ENCODE data around the gene VPS33A. TPM values are rescaled to one million over a fixed set of nuclear protein-coding genes. Genes with fewer than 3 reads are reported as not detected.
"Not testable (repeated sequence)": the region's sequence is repeated elsewhere in the genome, so short reads cannot be mapped to it uniquely, and the experiment has no call there.

VPS33A gene
- total and polyA plus RNA-seq, 2 experiments from 2014 or later, result 19.5 to 48.0 TPM

- Histone ChIP-seq H3K36me3 (ENCODE audit: insufficient read depth) (peaks cover 5% of the 10 kb centered on the region; the same call in 1 of the 2 replicates), H2AFZ (peak overlapping the region; percentile 90), H3K4me2 (peak overlapping the region; percentile 89), H3F3A (replicated peaks; ENCODE audit: low read depth) (no peaks in the 10 kb centered on the region), H3K79me2 (replicated peaks; ENCODE audit: insufficient read depth) (peaks cover 11% of the 10 kb centered on the region), H3K4me1 (ENCODE audit: insufficient read depth) (peaks cover 7% of the 10 kb centered on the region), H3K27ac (ENCODE audit: low read depth) (peak overlapping the region; percentile 92), H3K9me2 (ENCODE audit: insufficient read depth) (no peaks in the 10 kb centered on the region), H3K4me3 (peak overlapping the region; percentile 88), H4K20me1 (replicated peaks; ENCODE audit: insufficient read depth) (no peaks in the 10 kb centered on the region), H3K27me3 (ENCODE audit: insufficient read depth) (no peaks in the 10 kb centered on the region)
- ATAC-seq (no peak), DNase-seq (ENCODE audit: low spot score) (no peak)
- peaks cover 15% of the 10 kb centered on the region for H3K27me3 Mint-ChIP-seq (ENCODE audit: insufficient read depth, low read depth, poor library complexity)
- H3K27ac Mint-ChIP-seq, result peak overlapping the region; percentile 99
- H3K9me3 Mint-ChIP-seq, result peaks cover 3% of the 10 kb centered on the region
- no peaks in the 10 kb centered on the region; the same call in 2 of the 3 replicates for H3K4me1 Mint-ChIP-seq
- H3K36me3 Mint-ChIP-seq (ENCODE audit: low read depth), result peaks cover 30% of the 10 kb centered on the region
- TF ChIP-seq EZH2 (IDR thresholded peaks at IDR 0.05; ENCODE audit: low read depth, unreplicated experiment), result no peak
- TF ChIP-seq JUNB (IDR thresholded peaks at IDR 0.05; ENCODE audit: unreplicated experiment), result no peak
- peak overlapping the region; percentile 96 for H3K4me3 Mint-ChIP-seq
Measured at GRCh38 chr12:122265476-122265875, 818 bp downstream of the VPS33A start.

DNA sequence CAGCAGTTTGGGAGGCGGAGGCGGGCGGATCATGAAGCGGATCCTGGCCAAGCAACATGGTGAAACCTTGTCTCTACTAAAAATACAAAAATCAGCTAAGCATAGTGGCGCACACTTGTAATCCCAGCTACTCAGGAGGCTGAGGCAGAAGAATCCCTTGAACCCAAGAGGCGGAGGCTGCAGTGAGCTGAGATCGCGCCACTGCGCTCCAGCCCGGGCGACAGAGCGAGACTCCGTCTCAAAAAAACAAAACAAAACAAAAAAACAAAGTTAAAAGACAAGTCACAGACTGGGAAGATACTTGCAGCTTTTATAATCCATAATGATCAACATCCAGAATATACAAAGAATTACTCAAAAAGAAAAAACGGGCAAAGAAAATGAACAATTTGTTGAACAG is 5.6 kb downstream of the VPS33A start:
- not testable (repeated sequence) for H3K4me1 ChIP-seq (ENCODE audit: insufficient read depth); H3K4me1 Mint-ChIP-seq; H3K4me2 ChIP-seq; H4K20me1 ChIP-seq (replicated peaks; ENCODE audit: insufficient read depth); H3K79me2 ChIP-seq (replicated peaks; ENCODE audit: insufficient read depth); H3K27me3 ChIP-seq (ENCODE audit: insufficient read depth); H2AFZ ChIP-seq; H3K27me3 Mint-ChIP-seq (ENCODE audit: insufficient read depth, low read depth, poor library complexity); ATAC-seq; H3K27ac ChIP-seq (ENCODE audit: low read depth); H3K4me3 Mint-ChIP-seq; H3K9me2 ChIP-seq (ENCODE audit: insufficient read depth); H3K4me3 ChIP-seq; H3F3A ChIP-seq (replicated peaks; ENCODE audit: low read depth); H3K9me3 Mint-ChIP-seq; H3K27ac Mint-ChIP-seq; DNase-seq (ENCODE audit: low spot score)
- peaks cover 50% of the 10 kb centered on the region for H3K36me3 Mint-ChIP-seq (ENCODE audit: low read depth)
- peaks cover 24% of the 10 kb centered on the region; the same call in 1 of the 2 replicates for H3K36me3 ChIP-seq (ENCODE audit: insufficient read depth)

DNA sequence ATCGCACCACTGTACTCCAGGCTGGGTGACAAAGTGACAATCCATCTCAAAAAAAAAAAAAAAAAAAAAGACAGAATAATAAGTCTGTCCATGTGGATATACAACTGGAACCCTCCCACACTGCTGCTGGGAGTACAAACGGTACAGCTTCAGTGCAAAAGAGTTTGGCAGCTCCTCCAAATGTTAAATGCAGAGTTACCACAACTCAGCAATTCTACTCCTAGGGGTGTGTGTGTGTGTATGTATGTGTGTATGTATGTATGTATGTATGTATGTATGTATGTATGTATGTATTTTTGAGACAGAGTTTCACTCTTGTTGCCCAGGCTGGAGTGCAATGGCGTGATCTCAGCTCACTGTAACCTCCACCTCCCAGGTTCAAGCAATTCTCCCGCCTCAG is 7.4 kb downstream of the VPS33A start:
- H3K79me2 ChIP-seq (replicated peaks; ENCODE audit: insufficient read depth); H3K4me1 ChIP-seq (ENCODE audit: insufficient read depth); H3F3A ChIP-seq (replicated peaks; ENCODE audit: low read depth); H3K4me2 ChIP-seq; DNase-seq (ENCODE audit: low spot score); ATAC-seq; H3K27ac ChIP-seq (ENCODE audit: low read depth); H3K9me2 ChIP-seq (ENCODE audit: insufficient read depth); H3K4me3 Mint-ChIP-seq; H4K20me1 ChIP-seq (replicated peaks; ENCODE audit: insufficient read depth); H3K4me1 Mint-ChIP-seq; H3K27ac Mint-ChIP-seq; H3K4me3 ChIP-seq; H3K27me3 Mint-ChIP-seq (ENCODE audit: insufficient read depth, low read depth, poor library complexity); H2AFZ ChIP-seq; H3K27me3 ChIP-seq (ENCODE audit: insufficient read depth); H3K9me3 Mint-ChIP-seq: not testable (repeated sequence)
- H3K36me3 ChIP-seq (ENCODE audit: insufficient read depth), result peaks cover 24% of the 10 kb centered on the region; the same call in 1 of the 2 replicates
- peaks cover 50% of the 10 kb centered on the region for H3K36me3 Mint-ChIP-seq (ENCODE audit: low read depth)

- peaks cover 20% of the 10 kb centered on the region; the same call in 1 of the 2 replicates for H3K36me3 ChIP-seq (ENCODE audit: insufficient read depth)
- not testable (repeated sequence) for ATAC-seq
Measured at GRCh38 chr12:122258462-122258861, 7.8 kb downstream of the VPS33A start.

More at GRCh38 chr12:122258462-122258861, 7.8 kb downstream of the VPS33A start:
- H3K27me3 Mint-ChIP-seq (ENCODE audit: insufficient read depth, low read depth, poor library complexity); H3K4me3 Mint-ChIP-seq; H3K4me1 ChIP-seq (ENCODE audit: insufficient read depth); H3K27me3 ChIP-seq (ENCODE audit: insufficient read depth); DNase-seq (ENCODE audit: low spot score); H3K4me2 ChIP-seq; H4K20me1 ChIP-seq (replicated peaks; ENCODE audit: insufficient read depth); H3K79me2 ChIP-seq (replicated peaks; ENCODE audit: insufficient read depth); H3K4me3 ChIP-seq; H3K9me3 Mint-ChIP-seq; H3F3A ChIP-seq (replicated peaks; ENCODE audit: low read depth); H3K9me2 ChIP-seq (ENCODE audit: insufficient read depth); H3K27ac Mint-ChIP-seq; H3K4me1 Mint-ChIP-seq; H2AFZ ChIP-seq: not testable (repeated sequence)
- H3K36me3 Mint-ChIP-seq (ENCODE audit: low read depth), result peaks cover 47% of the 10 kb centered on the region
- H3K27ac ChIP-seq (ENCODE audit: low read depth), result 0 out of 2 replicates have a peak overlapping the region, but pooled peaks have one; percentile 7

Measured in GM23338 (cell line).